GM12878 (cell line): ENCODE data around the gene CSMD2. TPM values are rescaled to one million over a fixed set of nuclear protein-coding genes. Genes with fewer than 3 reads are reported as not detected.

Source experiments
- ATAC-seq: fragments of 200-7000 bp; cut with Tn5 transposase; 3 replicates; pipeline ENCODE4 v1.9.1; 2020; ENCODE audit warnings: mild to moderate bottlenecking, moderate library complexity
- BruUV-seq: library from RNA; stranded (reverse); fragments of 400-500 nt; replicated peaks from 2 replicates; lab custom pipeline; 2021; lab: Mats Ljungman, UMichigan
- CTCF ChIA-PET: fragments of 300-600 bp; sonication (Branson Sonifier 250); formaldehyde crosslinking; extraction: SDS; loops from one replicate; lab custom pipeline; 2021; ENCODE audit warnings: inconsistent platforms; lab: Yijun Ruan, JAX
- POLR2A ChIA-PET: fragments of 350-600 bp; formaldehyde crosslinking; extraction: SDS; loops from one replicate; lab custom pipeline; 2021; ENCODE audit warnings: inconsistent platforms; lab: Charles Lee
- RAD21 ChIA-PET: fragments of 300-600 bp; sonication (Branson Sonifier 250); formaldehyde crosslinking; loops from one replicate; lab custom pipeline; 2023; ENCODE audit warnings: antibody characterized with exemption; ENCODE audit not compliant: unreplicated experiment; lab: Charles Lee
- SMC1A ChIA-PET: fragments of 300-600 bp; sonication (Branson Sonifier 250); formaldehyde crosslinking; loops from one replicate; lab custom pipeline; 2023; ENCODE audit not compliant: unreplicated experiment, uncharacterized antibody; lab: Charles Lee
- DNase-seq: peaks from one replicate; pipeline ENCODE4 v3.0.0-alpha.2; 2011; ENCODE audit warnings: low read depth, low spot score
- FAIRE-seq: peaks from 3 replicates; lab custom pipeline; 2011; peaks lifted over from hg19 to GRCh38; lab: Jason Lieb, UNC
- H2AFZ ChIP-seq: 2 replicates; pipeline ENCODE4 v1.6.0; 2011; ENCODE audit warnings: low read depth, low read length, control low read depth; ENCODE audit not compliant: control insufficient read depth
- H3K27ac ChIP-seq: 2 replicates; pipeline ENCODE4 v1.5.1; 2011; ENCODE audit warnings: control low read depth; ENCODE audit not compliant: control insufficient read depth, insufficient read depth
- H3K27me3 ChIP-seq, 2 experiments: replicated peaks in 1 of 2; 2 replicates each; pipeline versions ENCODE4 v1.6.0 to v1.6.1; 2011; ENCODE audit warnings: low read length in 1 of 2; ENCODE audit not compliant: control insufficient read depth in 2 of 2, insufficient read depth in 2 of 2
- H3K36me3 ChIP-seq, 2 experiments: 2 replicates each; pipeline ENCODE4 v1.5.1; 2011; ENCODE audit warnings: low read length in 1 of 2; ENCODE audit not compliant: control insufficient read depth in 2 of 2, insufficient read depth in 2 of 2
- H3K4me1 ChIP-seq: 2 replicates; pipeline ENCODE4 v1.6.1; 2011; ENCODE audit warnings: mild to moderate bottlenecking, low read length, moderate library complexity, mixed read lengths; ENCODE audit not compliant: control insufficient read depth, insufficient read depth
- H3K4me2 ChIP-seq: 2 replicates; pipeline ENCODE4 v1.6.0; 2011; ENCODE audit warnings: control low read depth; ENCODE audit not compliant: control insufficient read depth, insufficient read depth
- H3K4me3 ChIP-seq: fragments of 200-600 bp; sonication (generic); 2 replicates; pipeline ENCODE4 v1.5.1; 2016
- H3K79me2 ChIP-seq: 2 replicates; pipeline ENCODE4 v1.6.0; 2011; ENCODE audit warnings: low read length; ENCODE audit not compliant: control insufficient read depth, insufficient read depth
- H3K9ac ChIP-seq: 2 replicates; pipeline ENCODE4 v1.8.0; 2011; ENCODE audit warnings: low read length, control low read depth, mixed read lengths; ENCODE audit not compliant: control insufficient read depth, insufficient read depth
- H3K9me3 ChIP-seq: replicated peaks from 3 replicates; pipeline ENCODE4 v1.5.1; 2011; ENCODE audit warnings: mild to moderate bottlenecking, low read length; ENCODE audit not compliant: control insufficient read depth, insufficient read depth
- H4K20me1 ChIP-seq: 2 replicates; pipeline ENCODE4 v1.6.0; 2011; ENCODE audit not compliant: control insufficient read depth, insufficient read depth
- ASH2L ChIP-seq: fragments of 300-600, 200-600 bp; sonication (generic); IDR thresholded peaks from 2 replicates; pipeline ENCODE4 v1.6.1; 2017; ENCODE audit warnings: low read depth, mild to moderate bottlenecking, borderline replicate concordance
- ATF2 ChIP-seq: IDR thresholded peaks from 2 replicates; pipeline ENCODE4 v1.6.1; 2012; ENCODE audit warnings: low read length, inconsistent platforms
- ATF3 ChIP-seq: IDR thresholded peaks from 2 replicates; pipeline ENCODE4 v1.6.1; 2011; ENCODE audit warnings: low read depth, mild to moderate bottlenecking, low read length, moderate library complexity, borderline replicate concordance; ENCODE audit errors: extremely low read depth
- BACH1 ChIP-seq: fragments of 450-650 bp; IDR thresholded peaks from 2 replicates; pipeline ENCODE4 v1.6.1; 2017; ENCODE audit warnings: mild to moderate bottlenecking, borderline replicate concordance
- ESRRA ChIP-seq: IDR thresholded peaks from 2 replicates; pipeline ENCODE4 v1.6.1; 2012; ENCODE audit warnings: mild to moderate bottlenecking, low read length, improper control_type of control experiment
- IRF5 ChIP-seq: fragments of 450-650 bp; IDR thresholded peaks from 2 replicates; pipeline ENCODE4 v1.6.1; 2017; ENCODE audit warnings: borderline replicate concordance
- KDM1A ChIP-seq: fragments of 200-600 bp; sonication (generic); IDR thresholded peaks from 2 replicates; pipeline ENCODE4 v1.6.1; 2016; ENCODE audit warnings: borderline replicate concordance
- NFYB ChIP-seq: IDR thresholded peaks from 2 replicates; pipeline ENCODE4 v1.6.1; 2011; ENCODE audit warnings: low read depth, mild to moderate bottlenecking, low read length, improper control_type of control experiment, moderate library complexity; ENCODE audit not compliant: insufficient read depth
- PML ChIP-seq: IDR thresholded peaks from 2 replicates; pipeline ENCODE4 v1.6.1; 2012; ENCODE audit warnings: low read length, inconsistent platforms
- SREBF1 ChIP-seq: IDR thresholded peaks from 2 replicates; pipeline ENCODE4 v1.6.1; 2012; ENCODE audit warnings: mild to moderate bottlenecking, low read length
- TBL1XR1 ChIP-seq: IDR thresholded peaks from 2 replicates; pipeline ENCODE4 v1.6.1; 2012; ENCODE audit warnings: low read depth, low read length, improper control_type of control experiment
- ZBTB4 ChIP-seq: fragments of 450-650 bp; formaldehyde crosslinking; IDR thresholded peaks from 2 replicates; pipeline ENCODE4 v1.4.0; 2022; ENCODE audit warnings: mild to moderate bottlenecking, moderate library complexity
- WGBS: methylation state at CpG from one replicate; pipeline ENCODE4 v1.1.6; 2016; ENCODE audit warnings: low lambda C conversion rate; ENCODE audit not compliant: insufficient replicate concordance, insufficient coverage; ENCODE audit errors: missing lambda C conversion rate; 5-methylcytosine and 5-hydroxymethylcytosine counted together
- in situ Hi-C: fragments of 300-500 bp; cut with MboI; formaldehyde crosslinking; loops from 9 replicates; pipeline ENCODE4 v1.14.3; 2018; ENCODE audit warnings: mixed read lengths
- intact Hi-C: fragments of 100-400 bp; cut with micrococcal nuclease; formaldehyde crosslinking; loops from one replicate; pipeline ENCODE4 v1.14.2; 2022; ENCODE audit not compliant: unreplicated experiment
- polyA plus RNA-seq, 11 experiments: library from polyadenylated mRNA; depleted of rRNA in 4 of 11; unstranded in 6 of 11; stranded (reverse) in 5 of 11; fragments of >200 nt; fragmentation: Nextera tagmentation in 4 of 11; fragmentation: Illumina TruSeq in 1 of 11; extraction: Ambion mirVana in 4 of 11; extraction: Trizol in 1 of 11; gene quantifications; 1 replicate in 1 of 11; 2 replicates in 10 of 11; pipeline versions ENCODE4 v1.2.1 to v1.2.3, GENCODE V29; 2011 to 2016; ENCODE audit warnings: inconsistent platforms in 2 of 11, missing spikeins in 2 of 11, low read depth in 1 of 11
- total RNA-seq, 4 experiments: library from RNA; depleted of rRNA in 3 of 4; stranded (reverse); fragments of >200 nt in 3 of 4; fragmentation: Illumina TruSeq in 1 of 4; extraction: Trizol in 1 of 4; gene quantifications; 2 replicates each; pipeline versions ENCODE4 v1.2.1 to v1.2.3, GENCODE V29; 2013 to 2021

CSMD2 gene
- total and polyA plus RNA-seq, 10 of the 15 experiments (the other 5 are each of a cell fraction or from before 2014, with no cell fraction given), result under 0.01 TPM; not detected in 9

- WGBS, result 40% methylated on average over 5 of the region's 5 CpGs
- H2AFZ ChIP-seq, result no peak overlapping the region
- no peak for TF ChIP-seq BACH1
- TF ChIP-seq IRF5, result no peak
- TF ChIP-seq ASH2L, result no peak
- TF ChIP-seq ATF2, result no peak
- TF ChIP-seq, all 136 proteins: peak for 0
- H3K4me3 ChIP-seq, result no peak overlapping the region
- POLR2A ChIA-PET, result no interaction called here
- RAD21 ChIA-PET, result no interaction called here
- DNase-seq, result no peak
- in situ Hi-C loops (no loop called here), intact Hi-C loops (loop anchor here (5.0 kb wide), 1 partner anchor 402 kb away; no protein-coding TSS in a partner anchor)
- H3K9ac ChIP-seq, result no peak overlapping the region
- H4K20me1 ChIP-seq, result no peaks in the 10 kb centered on the region
- SMC1A ChIA-PET, result no interaction called here
- no peaks in the 10 kb centered on the region for H3K36me3 ChIP-seq
- CTCF ChIA-PET, result no interaction called here
- H3K27me3 ChIP-seq, result no peaks in the 10 kb centered on the region
- H3K27ac ChIP-seq, result no peak overlapping the region
- no peaks in the 10 kb centered on the region for H3K9me3 ChIP-seq
- no peak for ATAC-seq
- no peaks in the 10 kb centered on the region for H3K79me2 ChIP-seq
- BruUV-seq, result no TSS peak
- H3K4me2 ChIP-seq, result no peak overlapping the region
- FAIRE-seq, result no peak
- no peaks in the 10 kb centered on the region for H3K4me1 ChIP-seq
Measured at GRCh38 chr1:34130306-34130705, 34.7 kb downstream of the CSMD2 start.

GRCh38 chr1:34129630-34130029, 35.4 kb downstream of the CSMD2 start:
- no peak overlapping the region for H3K27ac ChIP-seq
- 23% methylated on average over 6 of the region's 6 CpGs for WGBS
- CTCF ChIA-PET, result no interaction called here
- in situ Hi-C loops, result no loop called here
- POLR2A ChIA-PET, result no interaction called here
- no peaks in the 10 kb centered on the region for H4K20me1 ChIP-seq
- DNase-seq (no peak), FAIRE-seq (no peak), ATAC-seq (no peak)
- no peak overlapping the region for H2AFZ ChIP-seq
- no peaks in the 10 kb centered on the region for H3K4me1 ChIP-seq
- RAD21 ChIA-PET, result no interaction called here
- H3K27me3 ChIP-seq, result no peaks in the 10 kb centered on the region
- no peak overlapping the region for H3K4me3 ChIP-seq
- no peak overlapping the region for H3K4me2 ChIP-seq
- BruUV-seq, result no TSS peak
- H3K79me2 ChIP-seq, result no peaks in the 10 kb centered on the region
- SMC1A ChIA-PET, result no interaction called here
- no peak overlapping the region for H3K9ac ChIP-seq
- intact Hi-C loops, result loop anchor here (5.0 kb wide), 1 partner anchor 403 kb away; no protein-coding TSS in a partner anchor
- H3K9me3 ChIP-seq, result no peaks in the 10 kb centered on the region
- no peaks in the 10 kb centered on the region for H3K36me3 ChIP-seq
- TF ChIP-seq KDM1A (no peak), PML (no peak), ESRRA (no peak), ATF3 (no peak), TBL1XR1 (no peak), NFYB (no peak), SREBF1 (no peak), ZBTB4 (CRISPR knock-in tag) (no peak)
